KMS-11 (cell line): ENCODE measurements around the gene EP400.

Experiments
- H2AFZ ChIP-seq: fragments of 200-600 bp; sonication (generic); 2 replicates; pipeline ENCODE4 v1.6.1; 2016; ENCODE audit warnings: antibody characterized with exemption, mixed run types, low read depth
- H3K27ac ChIP-seq: fragments of 200-600 bp; sonication (generic); 2 replicates; pipeline ENCODE4 v1.6.1; 2016; ENCODE audit warnings: mild to moderate bottlenecking, mixed run types
- H3K27me3 ChIP-seq: fragments of 200-600 bp; sonication (generic); 2 replicates; pipeline ENCODE4 v1.6.1; 2017; ENCODE audit warnings: mild to moderate bottlenecking, low read depth, mixed run types, moderate library complexity; ENCODE audit not compliant: insufficient read depth
- H3K36me3 ChIP-seq: fragments of 200-600 bp; sonication (generic); 2 replicates; pipeline ENCODE4 v1.6.1; 2017; ENCODE audit warnings: mild to moderate bottlenecking, mixed run types; ENCODE audit not compliant: insufficient read depth
- H3K4me1 ChIP-seq: fragments of 200-600 bp; sonication (generic); 2 replicates; pipeline ENCODE4 v1.6.1; 2016; ENCODE audit warnings: mild to moderate bottlenecking, low read depth, mixed run types; ENCODE audit not compliant: poor library complexity, severe bottlenecking
- H3K4me2 ChIP-seq: fragments of 200-600 bp; sonication (generic); 2 replicates; pipeline ENCODE4 v1.7.0; 2016; ENCODE audit warnings: mild to moderate bottlenecking, mixed run types
- H3K4me3 ChIP-seq: fragments of 200-600 bp; sonication (generic); IDR thresholded peaks from 2 replicates; pipeline ENCODE4 v1.6.1; 2017; ENCODE audit warnings: low read depth, low read length, mixed read lengths; ENCODE audit not compliant: insufficient read depth
- H3K79me2 ChIP-seq: fragments of 200-600 bp; sonication (generic); 2 replicates; pipeline ENCODE4 v1.6.1; 2016; ENCODE audit warnings: low read depth, mixed run types; ENCODE audit not compliant: insufficient read depth
- H3K9ac ChIP-seq: fragments of 200-600 bp; sonication (generic); 2 replicates; pipeline ENCODE4 v1.6.1; 2016; ENCODE audit warnings: mild to moderate bottlenecking, mixed run types
- H4K20me1 ChIP-seq: fragments of 200-600 bp; sonication (generic); 2 replicates; pipeline ENCODE4 v1.6.1; 2016; ENCODE audit warnings: mild to moderate bottlenecking, mixed run types; ENCODE audit not compliant: insufficient read depth
- CTCF ChIP-seq: fragments of 200-600 bp; sonication (generic); conservative IDR thresholded peaks from 2 replicates; pipeline ENCODE4 v1.6.1; 2017; ENCODE audit warnings: low read depth, mild to moderate bottlenecking, antibody characterized with exemption, low read length, moderate library complexity, mixed read lengths

EP400 gene

GRCh38 chr12:132026796-132027500 is 77.2 kb downstream of the EP400 start:
- H3K36me3 ChIP-seq, result no peaks in the 10 kb centered on the region
- no peak overlapping the region for H3K4me3 ChIP-seq
- no peaks in the 10 kb centered on the region for H3K4me1 ChIP-seq
- H3K27me3 ChIP-seq, result no peaks in the 10 kb centered on the region
- H3K4me2 ChIP-seq, result no peak overlapping the region
- TF ChIP-seq CTCF, result no peak
- no peak overlapping the region for H2AFZ ChIP-seq
- no peaks in the 10 kb centered on the region for H4K20me1 ChIP-seq
- H3K79me2 ChIP-seq, result no peaks in the 10 kb centered on the region
- no peak overlapping the region for H3K27ac ChIP-seq
- H3K9ac ChIP-seq, result no peak overlapping the region

- no peaks in the 10 kb centered on the region for H3K27me3 ChIP-seq
- no peak for TF ChIP-seq CTCF
Observed at GRCh38 chr12:132027636-132028035, 77.9 kb downstream of the EP400 start.

GRCh38 chr12:132028111-132028510 is 78.4 kb downstream of the EP400 start:
- H2AFZ ChIP-seq, result no peak overlapping the region
- no peaks in the 10 kb centered on the region for H3K79me2 ChIP-seq
- H3K27ac ChIP-seq, result no peak overlapping the region
- no peaks in the 10 kb centered on the region for H4K20me1 ChIP-seq
- no peak overlapping the region for H3K4me3 ChIP-seq
- H3K4me2 ChIP-seq, result no peak overlapping the region
- H3K4me1 ChIP-seq, result no peaks in the 10 kb centered on the region
- no peaks in the 10 kb centered on the region for H3K27me3 ChIP-seq
- TF ChIP-seq CTCF, result no peak
- H3K9ac ChIP-seq, result no peak overlapping the region
- H3K36me3 ChIP-seq, result no peaks in the 10 kb centered on the region

More at GRCh38 chr12:132027636-132028035, 77.9 kb downstream of the EP400 start:
- Histone ChIP-seq H3K9ac (no peak overlapping the region), H3K36me3 (no peaks in the 10 kb centered on the region), H3K4me3 (no peak overlapping the region), H3K79me2 (no peaks in the 10 kb centered on the region), H3K4me1 (no peaks in the 10 kb centered on the region), H4K20me1 (no peaks in the 10 kb centered on the region), H3K27ac (no peak overlapping the region), H2AFZ (no peak overlapping the region), H3K4me2 (no peak overlapping the region)

GRCh38 chr12:132029503-132030300 is 80.0 kb downstream of the EP400 start:
- Histone ChIP-seq H4K20me1 (no peaks in the 10 kb centered on the region), H3K9ac (no peak overlapping the region), H3K4me3 (no peak overlapping the region), H3K27ac (no peak overlapping the region), H3K4me1 (no peaks in the 10 kb centered on the region), H2AFZ (no peak overlapping the region), H3K36me3 (no peaks in the 10 kb centered on the region), H3K27me3 (no peaks in the 10 kb centered on the region), H3K79me2 (no peaks in the 10 kb centered on the region), H3K4me2 (no peak overlapping the region)
- TF ChIP-seq CTCF, result no peak
